H1 (cell line): ENCODE data around the gene TEX22. TPM values are rescaled to one million over a fixed set of nuclear protein-coding genes. Genes with fewer than 3 reads are reported as not detected.

Source experiments
- CTCF ChIA-PET: fragments of 300-600 bp; sonication (Branson Sonifier 250); formaldehyde crosslinking; loops from one replicate; lab custom pipeline; 2021; ENCODE audit not compliant: partially characterized antibody; lab: Charles Lee
- POLR2A ChIA-PET: fragments of 300-600 bp; sonication (Branson Sonifier 250); formaldehyde crosslinking; loops from one replicate; lab custom pipeline; 2021; ENCODE audit warnings: inconsistent platforms; ENCODE audit not compliant: partially characterized antibody; lab: Charles Lee
- DNase-seq, 2 experiments: peaks; one replicate each; pipeline versions ENCODE4 v3.0.0 to v3.0.0-alpha.2; 2010 to 2022; ENCODE audit warnings: low spot score in 2 of 2, low read depth in 1 of 2, mixed read lengths in 1 of 2
- FAIRE-seq: peaks from 2 replicates; lab custom pipeline; 2011; peaks lifted over from hg19 to GRCh38; lab: Jason Lieb, UNC
- H2AFZ ChIP-seq: 2 replicates; pipeline ENCODE4 v1.8.1; 2012; ENCODE audit warnings: low read length, inconsistent platforms
- H2AK5ac ChIP-seq: 2 replicates; pipeline ENCODE4 v1.6.1; 2013; ENCODE audit warnings: low read depth, low read length
- H2BK120ac ChIP-seq: replicated peaks from 2 replicates; pipeline ENCODE3; 2013; ENCODE audit warnings: low read depth, low read length, inconsistent platforms
- H2BK12ac ChIP-seq: 2 replicates; pipeline ENCODE4 v1.6.1; 2013; ENCODE audit warnings: low read depth, low read length
- H2BK15ac ChIP-seq: 2 replicates; pipeline ENCODE4 v1.6.1; 2013; ENCODE audit warnings: low read length
- H2BK20ac ChIP-seq: 2 replicates; pipeline ENCODE4 v1.6.1; 2013; ENCODE audit warnings: low read length
- H2BK5ac ChIP-seq: 2 replicates; pipeline ENCODE4 v1.6.1; 2013; ENCODE audit warnings: low read depth, low read length
- H3K14ac ChIP-seq: 2 replicates; pipeline ENCODE4 v1.6.1; 2013; ENCODE audit warnings: inconsistent platforms; ENCODE audit not compliant: insufficient read length
- H3K18ac ChIP-seq: 2 replicates; pipeline ENCODE4 v1.6.1; 2013; ENCODE audit warnings: low read length; ENCODE audit errors: extremely low read depth
- H3K23ac ChIP-seq: 2 replicates; pipeline ENCODE4 v1.6.1; 2013; ENCODE audit warnings: inconsistent platforms; ENCODE audit not compliant: insufficient read length
- H3K23me2 ChIP-seq: 2 replicates; pipeline ENCODE4 v1.6.1; 2013; ENCODE audit warnings: low read depth, low read length
- H3K27ac ChIP-seq: 2 replicates; pipeline ENCODE4 v1.6.1; 2011; ENCODE audit warnings: low read depth, low read length, inconsistent platforms
- H3K27me3 ChIP-seq, 4 experiments: replicated peaks in 1 of 4; 1 replicate in 1 of 4; 2 replicates in 3 of 4; pipeline versions ENCODE4 v1.6.1 to v1.8.1; 2011 to 2013; ENCODE audit warnings: low read length in 3 of 4, mild to moderate bottlenecking in 3 of 4, inconsistent platforms in 2 of 4, mixed read lengths in 2 of 4, moderate library complexity in 1 of 4; ENCODE audit not compliant: control insufficient read depth in 3 of 4, insufficient read depth in 3 of 4; ENCODE audit errors: extremely low read depth in 1 of 4
- H3K36me3 ChIP-seq, 4 experiments: 2 replicates each; pipeline versions ENCODE4 v1.6.1 to v1.8.1; 2011 to 2013; ENCODE audit warnings: mild to moderate bottlenecking in 4 of 4, low read length in 3 of 4, moderate library complexity in 2 of 4, control low read depth in 1 of 4, inconsistent platforms in 1 of 4; ENCODE audit not compliant: insufficient read depth in 4 of 4, control insufficient read depth in 2 of 4
- H3K4ac ChIP-seq: replicated peaks from 2 replicates; pipeline ENCODE3; 2013; ENCODE audit warnings: low read length, low read depth, mixed read lengths, inconsistent platforms; ENCODE audit not compliant: insufficient read length
- H3K4me1 ChIP-seq, 4 experiments: replicated peaks in 1 of 4; 1 replicate in 1 of 4; 2 replicates in 3 of 4; pipeline versions ENCODE4 v1.6.1 to v1.8.1; 2011 to 2013; ENCODE audit warnings: low read length in 3 of 4, inconsistent platforms in 2 of 4, mixed read lengths in 1 of 4; ENCODE audit not compliant: insufficient read depth in 4 of 4, control insufficient read depth in 3 of 4
- H3K4me2 ChIP-seq, 2 experiments: 2 replicates each; pipeline versions ENCODE4 v1.6.1 to v1.8.1; 2011 to 2013; ENCODE audit warnings: low read depth in 2 of 2, low read length in 2 of 2, control low read depth in 1 of 2, inconsistent platforms in 1 of 2, mild to moderate bottlenecking in 1 of 2; ENCODE audit not compliant: insufficient read depth in 1 of 2
- H3K4me3 ChIP-seq, 4 experiments: fragments of 200-600, 300-600 bp in 1 of 4; sonication (generic), shearing (Covaris generic), sonication (Bioruptor Twin) in 1 of 4; 2 replicates each; pipeline versions ENCODE4 v1.5.1 to v1.8.1; 2011 to 2016; ENCODE audit warnings: low read length in 4 of 4, low read depth in 3 of 4, control low read depth in 2 of 4, inconsistent platforms in 2 of 4, mild to moderate bottlenecking in 2 of 4, mixed read lengths in 1 of 4, moderate library complexity in 1 of 4; ENCODE audit not compliant: insufficient read depth in 2 of 4; ENCODE audit errors: extremely low read depth in 1 of 4
- H3K56ac ChIP-seq: replicated peaks from 2 replicates; pipeline ENCODE3; 2013; ENCODE audit warnings: low read depth, mild to moderate bottlenecking, mixed read lengths, low read length, inconsistent platforms; ENCODE audit not compliant: insufficient read length
- H3K79me1 ChIP-seq: 2 replicates; pipeline ENCODE4 v1.6.1; 2013; ENCODE audit warnings: low read depth, low read length, control low read depth
- H3K79me2 ChIP-seq, 2 experiments: 2 replicates each; pipeline versions ENCODE4 v1.6.1 to v1.8.1; 2012 to 2013; ENCODE audit warnings: low read length in 2 of 2, mild to moderate bottlenecking in 2 of 2, inconsistent platforms in 1 of 2; ENCODE audit not compliant: insufficient read depth in 2 of 2, control insufficient read depth in 1 of 2
- H3K9ac ChIP-seq, 4 experiments: replicated peaks in 1 of 4; 1 replicate in 1 of 4; 2 replicates in 3 of 4; pipeline versions ENCODE4 v1.6.1 to v1.8.1; 2011 to 2013; ENCODE audit warnings: low read depth in 3 of 4, low read length in 3 of 4, control low read depth in 2 of 4, mild to moderate bottlenecking in 2 of 4, moderate library complexity in 2 of 4, inconsistent platforms in 1 of 4; ENCODE audit errors: extremely low read depth in 1 of 4
- H3K9me3 ChIP-seq, 2 experiments: 2 replicates each; pipeline versions ENCODE4 v1.6.1 to v1.8.1; 2012 to 2013; ENCODE audit warnings: mild to moderate bottlenecking in 2 of 2, moderate library complexity in 2 of 2, control low read depth in 1 of 2, inconsistent platforms in 1 of 2, low read depth in 1 of 2, low read length in 1 of 2, mixed read lengths in 1 of 2; ENCODE audit not compliant: insufficient read depth in 2 of 2
- H4K20me1 ChIP-seq, 2 experiments: replicated peaks in 1 of 2; 2 replicates each; pipeline versions ENCODE3 to v1.8.1; 2011 to 2013; ENCODE audit warnings: inconsistent platforms in 2 of 2, low read length in 2 of 2, mild to moderate bottlenecking in 1 of 2; ENCODE audit not compliant: insufficient read depth in 2 of 2, control insufficient read depth in 1 of 2
- H4K5ac ChIP-seq: 2 replicates; pipeline ENCODE4 v1.6.1; 2013; ENCODE audit warnings: low read length, low read depth, mixed read lengths, inconsistent platforms; ENCODE audit not compliant: insufficient read length
- H4K8ac ChIP-seq: 2 replicates; pipeline ENCODE4 v1.8.0; 2013; ENCODE audit warnings: mild to moderate bottlenecking, moderate library complexity, low read length, inconsistent platforms; ENCODE audit not compliant: insufficient read depth; ENCODE audit errors: extremely low read depth
- H4K91ac ChIP-seq: replicated peaks from 2 replicates; pipeline ENCODE3; 2013; ENCODE audit warnings: low read length, mixed read lengths, inconsistent platforms; ENCODE audit not compliant: insufficient read length
- ASH2L ChIP-seq: fragments of 200-600, 300-600 bp; sonication (generic); IDR thresholded peaks from one replicate; pipeline ENCODE4 v1.7.1; 2017; ENCODE audit warnings: low read length
- CEBPB ChIP-seq: IDR thresholded peaks from 2 replicates; pipeline ENCODE4 v1.6.1; 2012; ENCODE audit warnings: low read depth, low read length
- WGBS, 2 experiments: shearing (Covaris generic) in 1 of 2; methylation state at CpG; one replicate each; pipeline versions ENCODE4 v1.1.6 to v1.1.7; 2013 to 2015; ENCODE audit warnings: low lambda C conversion rate in 2 of 2, mixed read lengths in 2 of 2, inconsistent platforms in 1 of 2, low coverage in 1 of 2, missing lambda C conversion rate in 1 of 2; ENCODE audit not compliant: insufficient replicate concordance in 2 of 2, insufficient coverage in 1 of 2, insufficient read length in 1 of 2; ENCODE audit errors: extremely low coverage in 1 of 2, missing lambda C conversion rate in 1 of 2; 5-methylcytosine and 5-hydroxymethylcytosine counted together
- polyA plus RNA-seq, 7 experiments: library from polyadenylated mRNA; depleted of rRNA in 3 of 7; stranded (reverse) in 5 of 7; unstranded in 2 of 7; fragments of >200 nt in 5 of 7; fragments of 200-250 nt in 2 of 7; gene quantifications; 1 replicate in 5 of 7; 2 replicates in 1 of 7; 4 replicates in 1 of 7; pipeline versions ENCODE4 v1.2.1 to v1.2.3, GENCODE V29; 2011 to 2013; ENCODE audit warnings: missing spikeins in 2 of 7, mixed read lengths in 2 of 7
- total RNA-seq: library from RNA; stranded (reverse); fragmentation: NEBNext Ultra II Directional; extraction: Animal tissue kit (Norgen Biotek cat#: 25700); gene quantifications from 2 replicates; pipeline ENCODE4 v1.2.1, GENCODE V29; 2021

The TEX22 gene
- total and polyA plus RNA-seq, 2 of the 8 experiments (the other 6 are each of a cell fraction or from before 2014, with no cell fraction given) = 0.24 to 0.39 TPM

DNA sequence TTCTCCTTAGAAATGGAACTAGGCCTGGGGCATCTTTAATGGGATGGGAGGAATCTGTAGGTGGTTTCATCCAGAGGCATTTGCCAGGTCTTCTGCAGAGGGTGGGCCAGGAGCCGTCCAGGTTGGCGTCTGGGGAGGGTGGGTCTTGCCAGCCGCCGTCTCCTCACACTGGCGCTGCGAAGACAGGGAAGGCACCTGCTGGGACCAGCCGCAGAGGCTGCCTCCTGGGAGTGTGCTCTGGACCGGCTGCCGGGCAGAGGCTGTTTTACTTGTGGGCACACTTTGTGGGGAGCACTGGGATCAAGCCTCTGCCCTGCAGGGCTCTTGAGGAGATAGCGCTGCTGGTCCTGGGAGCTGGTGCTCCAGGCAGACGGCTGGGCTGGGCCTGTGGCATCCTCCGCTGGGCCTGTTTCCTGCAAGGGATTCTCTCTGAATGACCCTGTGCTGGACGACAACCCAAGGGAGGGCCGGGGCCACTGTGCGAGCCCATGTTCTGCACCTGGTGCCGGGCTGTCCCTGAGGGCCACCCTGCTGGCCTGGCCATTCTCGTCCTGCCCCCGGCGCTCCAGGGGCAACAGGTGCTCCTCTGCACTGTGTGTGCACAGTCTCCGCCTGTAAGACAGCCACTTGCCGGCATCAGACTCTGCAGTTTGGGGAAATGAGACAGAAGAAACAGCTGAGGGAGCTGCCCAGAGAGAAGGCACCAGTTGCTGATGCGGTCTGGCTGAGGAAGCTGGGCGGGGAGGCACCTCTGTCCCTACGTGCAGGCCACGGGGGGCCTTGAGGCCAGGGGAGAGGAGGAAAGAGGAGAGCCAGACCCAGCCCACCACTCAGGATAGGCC, 10.0 kb upstream of the TEX22 start:
- H3K27me3 ChIP-seq = no peaks in the 10 kb centered on the region
- H2AK5ac ChIP-seq = no peak overlapping the region
- POLR2A ChIA-PET = interaction anchor here (1.1 kb wide), 3 partner anchors 9 to 68 kb away, joined by 3 to 5 read pairs (median 4); partner anchors contain the start of gene TEX22
- no peaks in the 10 kb centered on the region for H3K23me2 ChIP-seq
- H3K56ac ChIP-seq = no peak overlapping the region
- H3K4ac ChIP-seq = no peak overlapping the region
- H4K5ac ChIP-seq = no peak overlapping the region
- no peak overlapping the region for H2BK12ac ChIP-seq
- H3K27ac ChIP-seq = no peak overlapping the region
- H3K79me2 ChIP-seq = no peaks in the 10 kb centered on the region
- H3K9ac ChIP-seq = no peak overlapping the region
- H4K91ac ChIP-seq = no peak overlapping the region
- TF ChIP-seq CEBPB (no peak), ASH2L (no peak)
- H2AFZ ChIP-seq = no peak overlapping the region
- H2BK120ac ChIP-seq = no peak overlapping the region
- FAIRE-seq (no peak), DNase-seq (no peak)
- H3K14ac ChIP-seq = no peak overlapping the region
- no peaks in the 10 kb centered on the region for H3K9me3 ChIP-seq
- no peak overlapping the region for H3K23ac ChIP-seq
- CTCF ChIA-PET = interaction anchor here (1.0 to 2.0 kb wide), 6 partner anchors 9 to 179 kb away, joined by 3 to 6 read pairs (median 3); no protein-coding TSS in a partner anchor
- H4K20me1 ChIP-seq = peaks cover 0 to 8% of the 10 kb centered on the region in 2 experiments
- peaks cover 3 to 18% (median 6%) of the 10 kb centered on the region in 4 experiments; a peak in 5 of 8 replicates for H3K36me3 ChIP-seq
- H3K4me2 ChIP-seq = no peak overlapping the region
- no peak overlapping the region for H2BK5ac ChIP-seq
- no peak overlapping the region for H4K8ac ChIP-seq
- no peak overlapping the region for H2BK15ac ChIP-seq
- 91% methylated on average over 25 of the region's 25 CpGs; no CpG with 5 or more reads in 1 of the 2 experiments for WGBS, 2 experiments
- no peak overlapping the region for H3K4me3 ChIP-seq
- no peaks in the 10 kb centered on the region; the same call in 1 of the 2 replicates for H3K79me1 ChIP-seq
- no peak overlapping the region for H2BK20ac ChIP-seq
- no peaks in the 10 kb centered on the region for H3K4me1 ChIP-seq
- H3K18ac ChIP-seq = no peak overlapping the region
